ENCODE measurements around the gene ATXN10.

GRCh38 chr22:45771057-45771456 is 99.4 kb downstream of the ATXN10 start:
- no peak for TF ChIP-seq USF2 (IDR thresholded peaks at IDR 0.05; ENCODE audit: low read depth, low read length)
- no peak for TF ChIP-seq USF2 (CRISPR knock-in tag; IDR thresholded peaks at IDR 0.05; ENCODE audit: borderline replicate concordance)
- TF ChIP-seq CSRNP1 (CRISPR knock-in tag; IDR thresholded peaks at IDR 0.05): no peak
- TF ChIP-seq ZFX (CRISPR knock-in tag; IDR thresholded peaks at IDR 0.05; ENCODE audit: low read depth): no peak
- no peak for TF ChIP-seq MLLT10 (CRISPR knock-in tag; IDR thresholded peaks at IDR 0.05)
- TF ChIP-seq JUND (CRISPR knock-in tag; IDR thresholded peaks at IDR 0.05): no peak

Measured in HepG2 (cell line).